ENCODE results near the gene NRXN3. TPM values are rescaled to one million over a fixed set of nuclear protein-coding genes. Genes with fewer than 3 reads are reported as not detected.

The NRXN3 gene
- polyA plus RNA-seq, 1 experiment: 7.0 TPM

- POLR2A ChIA-PET: no interaction called here
- no peak for TF ChIP-seq CTCF (IDR thresholded peaks at IDR 0.05; ENCODE audit: insufficient read depth, low read depth, low read length)
- DNase-seq (ENCODE audit: low read depth): no peak
- CTCF ChIA-PET: no interaction called here
- Histone ChIP-seq H3K36me3 (ENCODE audit: control insufficient read depth, insufficient read depth, low read length) (no peaks in the 10 kb centered on the region), H3K27me3 (ENCODE audit: control insufficient read depth, insufficient read depth, low read length) (no peaks in the 10 kb centered on the region), H3K4me3 (ENCODE audit: low read depth, low read length) (no peak overlapping the region)
These were observed 1403.3 kb downstream of the NRXN3 start for GRCh38 chr14:79573486-79573885.

- TF ChIP-seq CTCF (IDR thresholded peaks at IDR 0.05; ENCODE audit: insufficient read depth, low read depth, low read length): no peak
- Histone ChIP-seq H3K36me3 (ENCODE audit: control insufficient read depth, insufficient read depth, low read length) (no peaks in the 10 kb centered on the region), H3K4me3 (ENCODE audit: low read depth, low read length) (no peak overlapping the region), H3K27me3 (ENCODE audit: control insufficient read depth, insufficient read depth, low read length) (no peaks in the 10 kb centered on the region)
- POLR2A ChIA-PET: no interaction called here
- DNase-seq (ENCODE audit: low read depth): no peak
- CTCF ChIA-PET: no interaction called here
These were observed 1404.9 kb downstream of the NRXN3 start for GRCh38 chr14:79575032-79575431.

GRCh38 chr14:79576424-79576823 is 1406.3 kb downstream of the NRXN3 start:
- ChIA-PET POLR2A (interaction anchor here (0.5 kb wide), 1 partner anchor 94 kb away, joined by 4 read pairs; no protein-coding TSS in a partner anchor), CTCF (no interaction called here)
- no peak overlapping the region for H3K4me3 ChIP-seq (ENCODE audit: low read depth, low read length)
- DNase-seq (ENCODE audit: low read depth): no peak
- H3K36me3 ChIP-seq (ENCODE audit: control insufficient read depth, insufficient read depth, low read length): no peaks in the 10 kb centered on the region
- TF ChIP-seq CTCF (IDR thresholded peaks at IDR 0.05; ENCODE audit: insufficient read depth, low read depth, low read length): no peak
- H3K27me3 ChIP-seq (ENCODE audit: control insufficient read depth, insufficient read depth, low read length): no peaks in the 10 kb centered on the region

- ChIA-PET CTCF (interaction anchor here (2.7 kb wide), 1 partner anchor 12 kb away, joined by 7 read pairs; no protein-coding TSS in a partner anchor), POLR2A (no interaction called here)
- DNase-seq (ENCODE audit: low read depth): no peak
- H3K4me3 ChIP-seq (ENCODE audit: low read depth, low read length): no peak overlapping the region
- H3K27me3 ChIP-seq (ENCODE audit: control insufficient read depth, insufficient read depth, low read length): no peaks in the 10 kb centered on the region
- no peaks in the 10 kb centered on the region for H3K36me3 ChIP-seq (ENCODE audit: control insufficient read depth, insufficient read depth, low read length)
- TF ChIP-seq CTCF (IDR thresholded peaks at IDR 0.05; ENCODE audit: insufficient read depth, low read depth, low read length): no peak
These were observed 1408.3 kb downstream of the NRXN3 start for GRCh38 chr14:79578470-79578869.

GRCh38 chr14:79580414-79580813 is 1410.2 kb downstream of the NRXN3 start:
- POLR2A ChIA-PET: interaction anchor here (0.6 kb wide), 1 partner anchor 89 kb away, joined by 3 read pairs; no protein-coding TSS in a partner anchor
- no peaks in the 10 kb centered on the region for H3K36me3 ChIP-seq (ENCODE audit: control insufficient read depth, insufficient read depth, low read length)
- DNase-seq (ENCODE audit: low read depth): no peak
- H3K27me3 ChIP-seq (ENCODE audit: control insufficient read depth, insufficient read depth, low read length): no peaks in the 10 kb centered on the region
- no peak overlapping the region for H3K4me3 ChIP-seq (ENCODE audit: low read depth, low read length)
- CTCF ChIA-PET: interaction anchor here (2.7 kb wide), 1 partner anchor 14 kb away, joined by 7 read pairs; no protein-coding TSS in a partner anchor
- TF ChIP-seq CTCF (IDR thresholded peaks at IDR 0.05; ENCODE audit: insufficient read depth, low read depth, low read length): no peak

Data from BJ (cell line).